Renal cortex interstitium (tissue), 11 donors: ENCODE measurements around the gene PTGR1. TPM values are rescaled to one million over a fixed set of nuclear protein-coding genes. Genes with fewer than 3 reads are reported as not detected.

Source experiments
- DNase-seq, 11 donors: peaks; one replicate each; pipeline ENCODE4 v3.0.0-alpha.2; 2013; ENCODE audit warnings: low read depth in 9 of 11, low spot score in 4 of 11; ENCODE audit errors: extremely low read depth in 1 of 11
- polyA plus RNA-seq, 3 donors: library from polyadenylated mRNA; unstranded; fragments of 120-200 nt; gene quantifications; one replicate each; pipeline ENCODE4 v1.2.1, GENCODE V29; 2013; ENCODE audit not compliant: insufficient read length in 3 of 3

The PTGR1 gene
- polyA plus RNA-seq, 3 donors: 144 to 331 (median 326) TPM

- no peak for DNase-seq
Observed at GRCh38 chr9:111514967-111515366, 84.5 kb downstream of the PTGR1 start.

Other genes with a start within 250 kb of the PTGR1 start
- 10 to 100 TPM; 70.2 to 81.9 (median 78.9) TPM for gene ECPAS, start 115.3 kb downstream of the PTGR1 start, polyA plus RNA-seq
- gene ZNF483, start 74.5 kb downstream of the PTGR1 start, polyA plus RNA-seq: 1 to 10 TPM; 2.4 to 4.4 (median 2.8) TPM
- gene DNAJC25, start 31.7 kb upstream of the PTGR1 start, polyA plus RNA-seq: 10 to 100 TPM; 14.6 to 17.2 (median 15.2) TPM
- 10 to 100 TPM; 46.1 to 64.5 (median 54.7) TPM for gene GNG10, start 62.0 kb upstream of the PTGR1 start, polyA plus RNA-seq
- 1 to 10 TPM in 1 of 3 donors, under 1 TPM in 2; 0.64 to 1.4 (median 0.79) TPM for gene SHOC1, start 195.3 kb upstream of the PTGR1 start, polyA plus RNA-seq